Epidermal melanocyte (primary cell): ENCODE measurements around the gene ADAMTSL1.

Experiments
- DNase-seq: peaks from one replicate; pipeline ENCODE4 v3.0.0; 2011; ENCODE audit warnings: low spot score; ENCODE audit not compliant: insufficient read length

ADAMTSL1 gene

DNA sequence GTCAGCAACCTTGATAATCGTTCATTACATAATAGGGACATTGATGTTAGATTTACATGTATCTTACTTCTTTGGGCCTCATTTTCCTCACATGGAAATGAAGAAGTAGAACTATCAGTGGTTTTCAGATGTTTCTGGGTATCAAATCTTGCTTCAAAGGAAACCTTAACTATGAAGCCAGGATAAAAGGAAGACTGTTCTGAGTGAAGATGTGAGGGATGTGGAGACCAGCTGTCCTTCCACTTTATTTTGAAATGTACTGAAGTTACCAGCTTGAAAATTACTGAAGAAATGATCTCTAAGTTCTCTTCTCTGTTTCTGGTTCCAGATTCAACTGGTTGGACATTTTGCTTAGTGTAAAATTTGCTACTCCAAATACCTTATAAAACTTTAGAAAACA lies 186.0 kb downstream of the ADAMTSL1 start:
- DNase-seq, result no peak

GRCh38 chr9:18662320-18662719 lies 188.4 kb downstream of the ADAMTSL1 start:
- DNase-seq, result no peak

- no peak for DNase-seq
Measured at GRCh38 chr9:18665947-18666346, 192.0 kb downstream of the ADAMTSL1 start.

GRCh38 chr9:18666348-18666747 lies 192.4 kb downstream of the ADAMTSL1 start:
- no peak for DNase-seq

DNA sequence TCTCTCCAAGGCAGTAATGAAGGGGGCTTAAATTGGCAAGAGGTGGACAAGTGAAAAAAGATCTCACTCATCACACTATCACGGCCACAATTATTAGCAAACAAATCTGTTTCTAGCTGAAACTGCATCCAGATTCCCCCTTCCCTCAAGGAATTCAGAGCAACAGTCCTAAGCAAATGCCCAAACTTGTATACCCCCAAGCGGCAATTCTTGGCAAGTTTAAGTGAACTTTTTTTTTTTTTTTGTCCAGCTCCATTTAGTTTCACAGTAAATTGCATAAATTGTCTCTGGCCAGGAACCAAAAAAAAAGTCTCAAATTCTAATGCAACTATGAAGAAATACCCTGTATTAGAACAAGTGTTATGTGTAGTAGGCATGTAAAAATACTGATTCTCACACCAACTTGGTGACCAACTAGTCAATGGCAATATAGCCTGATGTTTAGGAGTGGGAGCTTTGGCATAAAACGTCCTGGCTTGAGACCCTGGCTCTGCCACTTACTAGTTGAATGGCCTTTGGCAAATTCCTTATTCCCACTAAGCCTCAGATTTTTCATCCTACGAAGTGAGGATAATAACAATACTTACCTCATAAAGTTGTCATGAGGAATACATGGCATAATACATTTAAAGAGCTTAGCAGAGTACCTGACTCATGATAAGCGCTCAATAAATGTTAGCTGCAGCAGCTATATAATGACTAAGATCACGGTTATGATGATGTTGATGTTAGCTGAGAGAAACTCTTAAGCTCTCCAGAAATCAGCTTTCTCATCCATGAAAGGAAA lies 193.2 kb downstream of the ADAMTSL1 start:
- DNase-seq, result no peak

DNA sequence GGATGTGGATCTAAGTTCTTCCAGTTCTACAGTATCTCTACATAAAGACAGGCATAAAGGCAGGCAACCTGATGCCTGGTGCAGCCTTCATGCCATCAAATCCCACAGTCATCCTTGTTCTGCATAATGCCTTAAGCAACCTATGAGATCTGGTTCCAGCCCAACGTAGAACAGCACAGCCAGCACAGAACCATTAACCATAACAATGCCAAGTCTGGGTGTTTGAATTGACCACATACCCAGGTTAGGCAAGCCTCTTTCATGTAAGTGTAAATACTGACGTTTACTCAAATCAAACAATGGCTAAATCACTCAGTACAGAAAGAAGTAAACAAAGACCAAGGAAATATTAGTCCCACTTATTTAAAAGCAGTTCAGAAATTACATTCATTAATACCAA lies 195.0 kb downstream of the ADAMTSL1 start:
- DNase-seq, result no peak

DNA sequence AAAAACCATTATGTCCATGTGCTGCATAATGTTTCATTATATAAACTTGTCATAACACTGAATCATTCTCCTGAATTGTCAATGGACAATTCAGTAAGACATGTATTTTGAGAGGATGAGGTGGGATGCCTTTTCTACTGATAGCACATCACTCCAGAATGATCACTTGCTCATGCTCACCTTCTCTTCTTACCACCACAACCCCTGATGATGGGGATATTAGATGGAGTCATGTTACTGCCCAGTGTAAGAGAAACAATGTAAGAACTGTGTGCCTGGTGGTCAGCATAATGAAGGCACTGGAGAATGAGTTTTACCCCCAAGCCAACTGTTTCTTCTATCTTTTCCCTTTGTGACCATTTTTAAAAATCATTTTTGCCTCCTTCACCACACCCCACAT lies 198.8 kb downstream of the ADAMTSL1 start:
- no peak for DNase-seq

- no peak for DNase-seq
Measured at GRCh38 chr9:18673179-18673578, 199.2 kb downstream of the ADAMTSL1 start.

DNA sequence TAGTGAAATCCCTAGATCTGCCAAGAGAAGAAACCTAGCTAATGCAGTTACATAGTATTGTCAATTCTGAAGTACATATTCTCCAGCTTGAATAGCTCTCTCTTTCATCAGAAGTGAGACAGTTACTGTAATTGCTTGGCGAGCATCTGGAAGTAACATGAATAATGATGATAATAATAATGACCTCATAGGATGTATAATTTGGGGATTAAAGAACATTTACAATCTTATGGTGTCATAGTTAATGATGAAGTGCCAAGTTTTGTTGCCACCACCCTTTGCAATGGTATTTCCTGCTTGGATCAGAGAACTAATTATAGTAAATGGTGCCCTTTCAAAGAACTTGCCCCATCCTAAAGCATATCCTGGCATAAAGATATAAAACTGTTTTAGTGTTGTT lies 201.4 kb downstream of the ADAMTSL1 start:
- no peak for DNase-seq

DNA sequence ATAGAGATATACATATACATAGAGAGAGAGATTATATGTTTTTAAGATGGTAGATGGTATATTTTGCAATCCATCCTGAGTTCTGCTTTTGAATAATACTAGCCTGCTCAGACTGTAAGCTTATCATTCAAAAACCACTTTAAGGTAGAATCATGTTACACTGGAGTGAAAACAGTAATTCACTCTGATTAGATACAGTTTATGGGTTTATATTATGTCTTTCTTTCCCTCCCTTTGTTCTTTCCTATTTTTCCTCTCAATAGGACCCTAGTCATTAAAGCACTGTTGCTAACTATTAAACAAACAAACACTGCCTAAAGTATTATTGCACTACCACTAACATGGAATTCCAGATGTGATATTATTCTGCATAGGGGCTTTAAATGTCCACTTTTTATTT lies 202.0 kb downstream of the ADAMTSL1 start:
- DNase-seq, result no peak

- no peak for DNase-seq
Measured at GRCh38 chr9:18676525-18676924, 202.6 kb downstream of the ADAMTSL1 start.

GRCh38 chr9:18678821-18679590 lies 205.1 kb downstream of the ADAMTSL1 start:
- no peak for DNase-seq

DNA sequence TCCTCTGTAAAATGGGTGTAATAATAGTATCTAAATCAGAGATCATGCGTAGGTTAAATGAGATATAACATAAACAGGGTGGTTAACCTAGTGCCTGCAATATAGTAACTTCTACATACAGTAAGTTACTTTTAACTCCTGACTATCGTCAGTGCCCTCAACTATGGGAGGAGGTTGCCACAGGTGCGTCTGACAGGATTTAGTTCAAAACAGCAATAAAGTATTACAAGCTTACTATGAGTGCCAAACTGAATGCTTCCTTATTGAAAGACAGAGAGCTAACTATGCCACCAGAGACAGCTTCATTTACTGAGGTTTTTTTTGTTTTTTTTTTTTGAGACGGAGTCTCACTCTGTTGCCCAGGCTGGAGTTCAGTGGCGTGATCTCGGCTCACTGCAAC lies 209.0 kb downstream of the ADAMTSL1 start:
- no peak for DNase-seq

DNA sequence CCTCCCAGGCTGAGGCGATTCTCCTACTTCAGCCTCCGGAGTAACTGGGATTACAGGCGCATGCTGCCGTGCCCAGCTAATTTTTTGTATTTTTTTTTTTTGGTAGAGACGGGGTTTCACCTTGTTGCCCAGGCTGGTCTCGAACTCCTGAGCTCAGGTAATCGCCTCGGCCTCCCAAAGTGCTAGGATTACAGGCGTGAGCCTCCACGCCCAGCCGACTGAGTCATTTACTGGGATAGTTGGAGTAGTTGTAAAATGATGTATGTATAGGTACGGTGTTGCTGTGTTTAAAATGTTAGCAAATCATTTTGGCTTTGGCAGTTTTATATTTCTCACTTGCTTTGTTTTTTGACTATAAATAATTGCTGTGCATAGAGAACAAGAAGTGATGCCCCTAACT lies 209.4 kb downstream of the ADAMTSL1 start:
- DNase-seq, result no peak

DNA sequence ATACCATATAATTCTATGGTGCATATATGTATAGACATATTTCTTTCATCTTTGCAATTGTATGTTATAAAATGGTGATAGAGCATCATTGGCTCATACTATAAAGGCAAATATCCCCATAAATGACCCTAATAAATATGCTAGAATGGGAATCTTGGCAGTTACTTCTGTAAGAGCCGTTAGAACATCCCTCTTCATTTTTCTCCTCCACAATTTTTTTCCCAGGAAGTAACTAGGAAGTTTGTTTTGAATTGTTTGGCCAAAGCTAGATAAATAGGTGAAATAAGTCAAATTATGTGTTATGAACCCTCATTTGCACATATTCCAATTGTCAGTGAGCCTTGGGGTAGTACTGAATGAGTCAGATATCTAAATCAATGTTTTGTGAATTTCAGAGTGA lies 209.9 kb downstream of the ADAMTSL1 start:
- no peak for DNase-seq

DNA sequence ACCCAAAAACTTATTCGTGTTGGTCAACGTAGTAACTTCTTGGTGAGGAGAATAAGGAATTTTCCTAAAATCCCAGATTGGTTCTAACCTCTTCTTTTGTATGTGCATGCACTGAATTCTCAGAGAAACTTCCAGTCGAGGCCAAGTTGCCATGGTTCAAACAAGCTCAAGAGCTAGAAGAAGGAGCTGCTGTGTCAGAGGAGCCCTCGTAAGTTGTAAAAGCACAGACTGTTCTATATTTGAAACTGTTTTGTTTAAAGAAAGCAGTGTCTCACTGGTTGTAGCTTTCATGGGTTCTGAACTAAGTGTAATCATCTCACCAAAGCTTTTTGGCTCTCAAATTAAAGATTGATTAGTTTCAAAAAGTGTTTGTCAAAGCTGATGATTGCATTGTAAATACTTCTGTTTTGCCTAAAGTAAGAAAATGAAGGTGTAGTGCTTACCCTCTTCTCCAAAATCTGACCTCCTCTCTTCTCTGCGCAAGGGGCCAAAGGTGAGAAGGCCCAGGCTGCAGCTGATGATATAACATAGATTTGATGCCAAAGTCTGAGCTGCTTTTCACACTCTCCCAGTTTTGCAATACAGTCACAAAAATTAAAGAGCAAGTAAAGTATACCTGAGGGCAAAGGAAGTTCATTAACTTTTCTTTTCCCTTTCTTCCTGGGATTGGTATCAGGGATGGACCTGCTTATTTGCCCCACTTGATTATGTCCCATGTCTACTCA lies 210.8 kb downstream of the ADAMTSL1 start:
- DNase-seq, result no peak

- no peak for DNase-seq
Measured at GRCh38 chr9:18688581-18689565, 214.9 kb downstream of the ADAMTSL1 start.

DNA sequence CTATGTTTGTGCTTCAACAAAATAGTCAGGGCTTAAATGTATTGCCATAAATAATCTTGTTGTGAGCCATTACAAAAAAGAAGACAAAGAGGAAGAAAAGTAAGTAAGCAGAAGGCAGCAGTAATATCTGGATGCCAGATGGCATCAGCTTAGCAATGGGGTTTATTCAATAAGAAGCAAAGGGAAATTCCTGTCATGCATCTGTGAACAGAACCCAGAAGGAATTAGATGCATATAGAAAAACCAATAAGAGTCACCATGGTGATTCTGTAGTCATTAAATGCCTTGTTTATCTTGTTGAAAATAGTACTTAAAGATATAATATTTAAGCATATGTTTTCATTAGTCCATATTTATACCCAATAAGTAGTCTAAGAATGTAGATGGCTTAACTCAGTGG lies 216.0 kb downstream of the ADAMTSL1 start:
- peak; percentile 33 for DNase-seq

- DNase-seq, result no peak
Measured at GRCh38 chr9:18692268-18692667, 218.3 kb downstream of the ADAMTSL1 start.

DNA sequence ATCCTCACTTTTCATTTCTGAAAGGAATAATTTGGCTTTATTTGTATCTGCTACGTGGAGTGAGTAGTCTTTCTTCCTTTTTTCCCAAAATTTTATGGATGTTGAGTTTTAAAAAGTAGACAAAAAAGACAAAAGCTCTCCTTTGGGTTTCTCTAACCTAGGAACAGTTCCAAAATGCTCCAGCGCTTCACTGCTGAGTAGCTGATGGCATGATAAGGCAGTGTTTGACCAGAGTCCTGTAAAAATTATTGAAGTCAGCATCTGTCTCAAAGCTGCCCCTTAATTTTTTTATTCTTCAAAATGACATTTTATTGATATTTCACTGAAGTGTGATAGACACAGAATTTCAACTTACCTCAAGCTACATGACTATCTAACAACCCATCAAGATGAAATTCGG lies 219.0 kb downstream of the ADAMTSL1 start:
- DNase-seq, result no peak
